ENCODE data around the gene MYO5A. TPM values are rescaled to one million over a fixed set of nuclear protein-coding genes. Genes with fewer than 3 reads are reported as not detected.

MYO5A gene
- polyA plus RNA-seq, 1 donor (not counting 4 experiments of a cell fraction or from before 2014, with no cell fraction given): 53.8 TPM

GRCh38 chr15:52357949-52358348 lies 170.7 kb downstream of the MYO5A start:
- FAIRE-seq: no peak

GRCh38 chr15:52352086-52352485 lies 176.6 kb downstream of the MYO5A start:
- no peak for TF ChIP-seq EZH2 (IDR thresholded peaks at IDR 0.05; ENCODE audit: low read length)
- no peak for TF ChIP-seq CTCF (optimal IDR thresholded peaks at IDR 0.05 in 1 of 3, IDR thresholded peaks at IDR 0.05 in 1 of 3, conservative IDR thresholded peaks at IDR 0.05 in 1 of 3; ENCODE audit: extremely low read depth in 1 of 3, insufficient read depth in 2 of 3, low read length in 3 of 3)
- DNase-seq (ENCODE audit: low read depth, low spot score) (no peak), FAIRE-seq (no peak)
- H3K36me3 ChIP-seq (ENCODE audit: control insufficient read depth in 2 of 2, extremely low read depth in 1 of 2, insufficient read depth in 2 of 2, low read length in 2 of 2): peaks cover 11 to 23% of the 10 kb centered on the region in 2 experiments
- no peak overlapping the region for H3K9ac ChIP-seq (ENCODE audit: control insufficient read depth, extremely low read depth, insufficient read depth, low read length)
- dilution Hi-C loops (cut with MboI; ENCODE audit: extremely low pct_ligation_motif_present, low sequenced_read_pairs): no loop called here
- H3K4me2 ChIP-seq (ENCODE audit: control insufficient read depth, extremely low read depth, insufficient read depth, low read depth, low read length): no peak overlapping the region
- no peaks in the 10 kb centered on the region for H3K79me2 ChIP-seq (ENCODE audit: control insufficient read depth, insufficient read depth, low read length)
- no peaks in the 10 kb centered on the region for H4K20me1 ChIP-seq (ENCODE audit: control insufficient read depth, extremely low read depth, insufficient read depth, low read length)
- H2AFZ ChIP-seq (ENCODE audit: control insufficient read depth, low read length): no peak overlapping the region
- H3K9me1 ChIP-seq (ENCODE audit: control insufficient read depth, extremely low read depth, insufficient read depth, low read length): no peaks in the 10 kb centered on the region
- H3K4me3 ChIP-seq (ENCODE audit: control insufficient read depth in 2 of 3, extremely low read depth in 1 of 3, insufficient read depth in 2 of 3, low read depth in 1 of 3, low read length in 3 of 3): no peak overlapping the region
- no peaks in the 10 kb centered on the region for H3K4me1 ChIP-seq (ENCODE audit: control insufficient read depth, extremely low read depth, insufficient read depth, low read length)
- no peaks in the 10 kb centered on the region for H3K9me3 ChIP-seq (ENCODE audit: control insufficient read depth, low read depth, low read length)
- H3K27me3 ChIP-seq (ENCODE audit: control insufficient read depth, extremely low read depth, insufficient read depth, low read length): no peaks in the 10 kb centered on the region
- no peak overlapping the region for H3K27ac ChIP-seq (ENCODE audit: control insufficient read depth, insufficient read depth, low read length)

More at GRCh38 chr15:52357949-52358348, 170.7 kb downstream of the MYO5A start:
- no peak for DNase-seq (ENCODE audit: low read depth, low spot score)
- Histone ChIP-seq H3K4me2 (ENCODE audit: control insufficient read depth, extremely low read depth, insufficient read depth, low read depth, low read length) (no peak overlapping the region), H3K9ac (ENCODE audit: control insufficient read depth, extremely low read depth, insufficient read depth, low read length) (no peak overlapping the region), H3K36me3 (ENCODE audit: control insufficient read depth in 2 of 2, extremely low read depth in 1 of 2, insufficient read depth in 2 of 2, low read length in 2 of 2) (peaks cover 3 to 13% of the 10 kb centered on the region in 2 experiments), H3K4me1 (ENCODE audit: control insufficient read depth, extremely low read depth, insufficient read depth, low read length) (no peaks in the 10 kb centered on the region), H4K20me1 (ENCODE audit: control insufficient read depth, extremely low read depth, insufficient read depth, low read length) (no peaks in the 10 kb centered on the region), H2AFZ (ENCODE audit: control insufficient read depth, low read length) (no peak overlapping the region), H3K9me3 (ENCODE audit: control insufficient read depth, low read depth, low read length) (no peaks in the 10 kb centered on the region), H3K4me3 (ENCODE audit: control insufficient read depth in 2 of 3, extremely low read depth in 1 of 3, insufficient read depth in 2 of 3, low read depth in 1 of 3, low read length in 3 of 3) (no peak overlapping the region), H3K27ac (ENCODE audit: control insufficient read depth, insufficient read depth, low read length) (no peak overlapping the region), H3K27me3 (ENCODE audit: control insufficient read depth, extremely low read depth, insufficient read depth, low read length) (no peaks in the 10 kb centered on the region), H3K79me2 (ENCODE audit: control insufficient read depth, insufficient read depth, low read length) (no peaks in the 10 kb centered on the region), H3K9me1 (ENCODE audit: control insufficient read depth, extremely low read depth, insufficient read depth, low read length) (no peaks in the 10 kb centered on the region)
- dilution Hi-C loops (cut with MboI; ENCODE audit: extremely low pct_ligation_motif_present, low sequenced_read_pairs): no loop called here
- TF ChIP-seq CTCF (optimal IDR thresholded peaks at IDR 0.05 in 1 of 3, IDR thresholded peaks at IDR 0.05 in 1 of 3, conservative IDR thresholded peaks at IDR 0.05 in 1 of 3; ENCODE audit: extremely low read depth in 1 of 3, insufficient read depth in 2 of 3, low read length in 3 of 3) (no peak), EZH2 (IDR thresholded peaks at IDR 0.05; ENCODE audit: low read length) (no peak)
